ENCODE measurements around the gene TAS2R14. TPM values are rescaled to one million over a fixed set of nuclear protein-coding genes. Genes with fewer than 3 reads are reported as not detected.

Gene TAS2R14, protein sequence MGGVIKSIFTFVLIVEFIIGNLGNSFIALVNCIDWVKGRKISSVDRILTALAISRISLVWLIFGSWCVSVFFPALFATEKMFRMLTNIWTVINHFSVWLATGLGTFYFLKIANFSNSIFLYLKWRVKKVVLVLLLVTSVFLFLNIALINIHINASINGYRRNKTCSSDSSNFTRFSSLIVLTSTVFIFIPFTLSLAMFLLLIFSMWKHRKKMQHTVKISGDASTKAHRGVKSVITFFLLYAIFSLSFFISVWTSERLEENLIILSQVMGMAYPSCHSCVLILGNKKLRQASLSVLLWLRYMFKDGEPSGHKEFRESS
- total RNA-seq, result 0.90 and 1.0 TPM in 2 replicates

DNA sequence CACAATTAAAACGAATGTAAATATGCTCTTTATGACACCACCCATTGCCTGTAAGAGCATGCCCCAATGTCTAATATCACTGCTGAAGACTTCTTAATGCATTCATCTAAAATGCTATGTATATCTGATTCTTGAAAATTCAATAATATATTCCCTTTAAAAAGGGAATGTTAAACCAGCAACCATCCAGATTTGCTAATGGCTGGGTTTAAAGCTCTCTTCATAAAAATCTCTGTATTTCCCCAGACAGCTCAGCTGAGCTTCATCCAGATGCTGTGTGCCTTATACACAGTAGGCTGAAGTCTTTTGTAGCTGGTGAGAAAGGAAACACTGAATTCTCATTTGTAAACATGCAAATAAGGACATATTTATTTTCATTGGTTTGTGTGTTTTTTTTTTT is at the start of gene TAS2R14:
Gene TAS2R14, minus strand, starts transcription at position 101 of the 400 bp plus-strand sequence. Its CDS starts 56 bp downstream, at position 45.
- no peak for DNase-seq (ENCODE audit: low read depth in 2 of 2)

DNA sequence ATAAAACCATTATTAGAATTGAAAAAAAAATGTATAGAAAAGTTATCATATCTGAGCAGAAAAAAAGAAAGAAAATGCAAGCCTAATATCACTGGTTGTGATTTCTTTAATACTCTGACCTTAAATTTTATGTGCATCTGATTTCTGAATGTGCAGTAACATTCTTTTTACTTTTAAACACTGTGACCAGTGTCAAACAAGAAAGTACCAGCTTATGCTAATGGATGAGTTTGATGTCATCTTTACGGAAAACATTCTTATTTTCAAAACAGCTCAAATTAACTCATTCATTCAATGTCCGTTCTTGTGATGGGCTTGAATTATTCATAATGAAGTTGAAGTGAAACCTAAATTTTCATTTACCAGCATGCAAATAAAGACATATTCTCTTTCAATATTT is 47.7 kb upstream of the TAS2R14 start, which contains the start of gene TAS2R50:
Gene TAS2R50, minus strand, starts transcription at position 101 of the 400 bp plus-strand sequence. Its CDS starts 52 bp downstream, at position 49.
- DNase-seq (ENCODE audit: low read depth in 2 of 2), result no peak

DNA sequence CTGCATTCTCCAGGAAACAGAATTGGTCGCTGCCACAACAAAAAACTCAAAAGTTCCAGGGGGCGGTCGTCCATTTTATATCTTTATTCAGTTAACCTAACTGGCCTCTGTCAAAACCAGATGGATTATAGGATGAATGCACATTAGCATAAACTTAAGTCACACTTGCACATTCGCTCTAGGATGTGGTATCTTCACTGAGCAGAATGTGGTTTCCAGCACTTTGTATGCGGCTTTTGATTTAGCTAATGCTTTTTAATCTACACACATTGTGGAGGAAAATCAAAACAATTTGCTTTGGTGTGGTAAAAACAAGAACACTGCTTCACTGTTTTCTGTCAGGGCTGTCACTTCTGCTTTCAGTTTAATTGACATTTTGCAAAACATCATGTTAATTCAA is 43.2 kb upstream of the TAS2R14 start:
- DNase-seq (ENCODE audit: low read depth in 2 of 2), result no peak

DNA sequence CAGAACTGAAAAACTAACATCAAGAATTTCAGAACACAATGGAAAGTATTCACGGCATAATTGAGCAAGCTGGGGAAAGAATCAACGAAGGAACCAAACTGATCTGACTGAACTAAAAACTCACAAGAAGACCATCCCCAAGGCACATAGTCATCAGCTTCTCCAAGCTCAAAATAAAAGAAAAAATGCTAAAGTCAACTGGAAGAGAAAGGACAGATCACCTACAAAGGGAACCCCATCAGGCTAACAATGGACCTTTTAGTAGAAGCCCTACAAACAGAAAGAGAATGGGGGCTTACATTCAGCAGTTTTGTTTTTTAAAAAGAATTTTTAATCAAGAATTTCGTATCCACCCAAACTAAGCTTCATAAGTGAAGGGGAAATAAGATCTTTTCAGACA is 35.9 kb upstream of the TAS2R14 start:
- no peak for DNase-seq (ENCODE audit: low read depth in 2 of 2)

DNA sequence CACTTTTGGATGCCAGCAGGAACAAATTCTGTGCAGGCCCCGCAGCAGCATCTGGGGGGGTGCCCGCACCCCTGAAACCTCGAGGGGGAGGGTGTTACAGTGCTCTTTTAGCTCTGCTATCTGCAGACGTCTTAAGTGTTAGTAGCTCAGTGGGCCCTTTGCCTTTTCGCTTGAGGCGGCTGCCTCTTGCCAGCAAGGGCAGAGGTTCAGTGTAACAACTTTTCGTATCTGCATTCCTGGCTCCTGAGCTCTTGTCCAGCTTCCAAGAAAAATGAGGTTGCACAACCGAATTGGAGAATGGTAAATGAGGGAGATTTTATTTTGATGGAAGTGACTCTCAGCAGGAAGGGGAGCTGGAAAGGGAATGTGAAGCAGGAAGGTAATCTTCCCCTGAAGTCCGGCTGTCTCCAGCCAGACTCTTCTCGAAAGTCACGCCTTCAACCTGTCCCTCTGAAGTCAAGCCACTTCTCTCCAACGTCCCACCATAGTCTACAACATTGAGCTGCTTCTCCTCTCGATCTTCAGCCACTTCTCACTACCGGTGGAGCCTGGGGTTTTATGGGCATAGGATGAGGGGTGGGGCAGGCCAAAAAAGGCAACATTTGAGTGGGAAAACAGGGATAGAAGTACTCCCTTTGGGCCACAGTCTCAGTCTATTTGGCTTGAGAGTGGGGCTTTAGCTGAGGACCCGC is 29.8 kb upstream of the TAS2R14 start:
- DNase-seq (ENCODE audit: low read depth in 2 of 2), result peak; percentile 10 to 50

DNA sequence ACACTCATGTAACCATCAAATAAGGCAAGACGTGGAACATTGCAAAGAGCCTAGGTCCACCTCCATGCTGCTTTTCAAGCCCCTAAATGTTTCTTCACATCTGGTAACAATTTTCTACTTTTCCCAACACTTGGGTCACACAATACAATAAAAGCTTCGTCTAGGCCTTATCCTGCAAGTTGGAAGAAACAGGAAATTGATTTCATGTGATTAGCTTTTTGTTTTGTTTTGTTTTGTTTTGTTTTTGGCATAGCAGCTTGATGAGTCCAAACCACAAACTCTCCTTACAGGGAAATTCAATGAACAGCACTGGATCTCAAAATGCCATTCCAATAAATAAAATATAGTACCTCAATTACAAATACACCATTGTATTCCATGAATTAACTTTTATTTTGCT is 28.3 kb upstream of the TAS2R14 start:
- DNase-seq (ENCODE audit: low read depth in 2 of 2), result peak in 1 of 2 donors; percentile 63

DNA sequence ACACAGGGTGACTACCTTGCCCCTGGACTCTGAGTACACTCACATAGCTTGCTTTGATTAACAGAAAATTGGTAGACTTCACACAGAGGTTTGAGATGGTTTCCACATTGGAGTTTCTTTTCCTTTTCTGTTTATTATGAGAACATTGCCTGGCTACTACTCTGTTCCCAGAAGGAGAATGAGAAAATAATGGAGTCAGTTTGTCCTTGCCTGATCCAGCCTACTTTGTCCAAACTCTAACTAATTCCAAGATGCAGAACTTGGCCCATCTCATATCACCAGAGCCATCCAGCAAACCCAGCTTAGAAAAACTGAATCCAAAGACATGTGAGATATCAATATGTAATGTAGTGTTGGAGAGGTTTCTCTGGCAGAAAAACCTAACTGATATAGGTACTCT is 27.3 kb upstream of the TAS2R14 start:
- no peak for DNase-seq (ENCODE audit: low read depth in 2 of 2)

DNA sequence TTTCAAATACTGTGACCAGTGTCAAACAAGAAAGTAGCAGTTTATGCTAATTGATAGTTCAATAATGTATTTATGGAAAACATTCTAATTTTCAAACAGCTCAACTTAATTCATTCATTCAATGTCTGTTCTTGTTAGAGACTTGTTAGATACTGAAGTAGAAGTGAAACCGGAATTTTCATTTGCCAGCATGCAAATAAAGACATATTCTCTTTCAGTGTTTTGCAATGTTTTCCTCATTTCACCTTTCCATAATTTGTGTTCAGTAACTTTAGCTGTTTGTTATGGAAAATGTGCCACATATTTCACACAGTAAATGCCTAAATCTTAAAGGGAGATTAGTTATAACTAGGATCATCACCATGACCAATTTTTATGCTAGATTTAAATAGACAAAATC is 26.4 kb upstream of the TAS2R14 start:
- DNase-seq (ENCODE audit: low read depth in 2 of 2), result no peak

DNA sequence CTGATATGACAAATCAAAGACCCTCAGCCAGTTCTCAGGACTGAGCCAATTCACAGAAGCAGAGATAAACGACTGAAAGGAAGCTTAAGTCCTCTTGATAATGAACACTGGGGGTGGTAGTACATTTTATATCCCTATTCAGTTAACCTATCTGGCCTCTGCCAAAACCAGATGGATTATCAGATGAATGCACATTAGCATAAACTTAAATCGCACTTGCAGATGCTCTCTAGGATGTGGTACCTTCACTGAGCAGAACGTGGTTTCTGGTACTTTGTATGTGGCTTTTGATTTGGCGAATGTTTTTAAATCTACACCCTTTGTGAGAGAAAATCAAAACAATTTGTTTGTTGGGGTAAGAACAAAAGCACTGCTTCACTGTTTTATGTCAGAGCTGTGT is 21.1 kb upstream of the TAS2R14 start:
- DNase-seq (ENCODE audit: low read depth in 2 of 2), result no peak

DNA sequence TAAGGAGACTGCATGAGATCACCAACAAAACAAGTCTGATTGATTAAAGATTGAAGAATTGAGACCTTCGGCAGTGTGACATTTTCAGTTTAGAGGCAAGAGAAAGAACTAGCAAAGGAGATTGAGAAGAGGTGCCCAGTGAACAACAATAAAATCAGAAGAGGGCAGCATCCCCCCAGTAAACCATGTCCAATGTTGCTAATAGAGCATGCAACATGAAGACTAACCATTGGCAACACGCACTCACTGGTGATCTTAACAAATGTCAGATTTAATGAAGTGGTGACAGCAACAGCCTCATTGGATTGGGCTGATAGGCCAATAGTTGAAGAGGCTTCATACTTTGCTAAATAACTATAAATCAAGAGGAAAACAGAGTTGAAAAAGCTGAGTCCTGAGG is 20.7 kb upstream of the TAS2R14 start:
- peak; percentile 31 to 48 for DNase-seq (ENCODE audit: low read depth in 2 of 2)

DNA sequence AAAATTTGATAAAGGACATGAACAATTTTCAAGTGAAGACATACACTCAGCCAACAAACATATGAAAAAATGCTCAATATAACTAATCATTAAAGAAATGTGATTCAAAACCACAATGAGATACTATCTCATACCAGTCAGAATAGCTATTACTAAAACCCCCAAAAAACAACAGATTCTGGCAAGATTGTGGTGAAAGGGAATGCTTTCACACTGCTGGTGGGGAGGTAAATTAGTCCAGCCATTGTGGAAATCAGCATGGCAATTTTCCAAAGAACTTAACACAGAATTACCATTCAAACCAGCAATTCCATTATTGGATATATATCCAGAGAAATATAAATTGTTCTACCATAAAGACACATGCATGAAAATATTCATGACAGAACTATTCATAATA is 18.7 kb upstream of the TAS2R14 start:
- no peak for DNase-seq (ENCODE audit: low read depth in 2 of 2)

DNA sequence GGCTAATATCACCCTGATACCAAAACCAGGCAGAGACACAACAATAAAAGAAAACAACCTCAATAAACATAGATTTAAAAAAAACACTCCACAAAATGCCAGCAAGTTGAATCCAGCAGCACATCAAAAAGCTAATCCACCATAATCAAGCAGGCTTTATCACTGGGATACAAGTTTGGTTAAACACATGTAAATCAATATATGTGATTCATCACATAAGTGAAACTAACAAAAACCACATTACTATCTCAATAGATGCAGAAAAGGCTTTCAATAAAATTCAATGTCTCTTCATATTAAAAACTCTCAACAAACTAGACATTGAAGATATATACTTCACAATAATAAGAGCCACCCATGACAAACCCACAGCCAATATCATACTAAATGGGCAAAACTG is 17.0 kb upstream of the TAS2R14 start:
- DNase-seq (ENCODE audit: low read depth in 2 of 2), result no peak

DNA sequence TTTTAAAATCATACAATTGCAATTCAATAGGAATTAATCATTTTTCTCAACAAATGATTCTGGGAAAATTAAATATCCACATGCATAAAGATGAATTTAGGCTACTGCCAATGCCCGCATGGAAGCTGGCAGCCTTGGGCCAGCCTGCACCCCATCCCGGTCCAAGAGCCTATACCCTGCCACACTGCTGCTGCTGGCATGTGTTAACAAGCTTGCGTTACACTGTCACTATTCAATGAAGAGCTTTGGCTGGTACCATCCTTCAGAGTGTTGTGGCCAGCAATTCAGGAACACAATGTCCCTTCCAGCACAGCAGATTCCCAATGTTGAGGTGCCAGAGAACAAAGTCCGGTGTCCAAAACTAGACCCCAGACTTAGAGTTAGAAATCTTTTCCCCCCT is 13.6 kb upstream of the TAS2R14 start:
- no peak for DNase-seq (ENCODE audit: low read depth in 2 of 2)

DNA sequence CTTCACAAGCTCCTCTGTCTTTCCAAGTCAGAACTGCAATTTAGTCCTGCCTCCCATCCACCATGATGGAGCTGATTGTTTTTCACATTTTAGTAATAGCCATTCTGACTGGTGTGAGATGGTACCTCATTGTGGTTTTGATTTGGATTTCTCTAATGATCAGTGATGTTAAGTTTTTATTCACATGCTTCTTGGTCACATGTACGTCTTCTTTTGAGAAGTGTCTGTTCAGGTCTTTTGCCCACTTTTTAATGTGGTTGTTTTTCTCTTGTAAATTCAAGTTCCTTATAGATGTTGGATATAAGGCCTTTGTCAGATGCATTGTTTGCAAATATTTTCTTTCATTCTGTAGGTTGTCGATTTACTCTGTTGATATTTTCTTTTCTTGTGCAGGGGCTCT is 4.1 kb upstream of the TAS2R14 start:
- DNase-seq (ENCODE audit: low read depth in 2 of 2), result no peak

DNA sequence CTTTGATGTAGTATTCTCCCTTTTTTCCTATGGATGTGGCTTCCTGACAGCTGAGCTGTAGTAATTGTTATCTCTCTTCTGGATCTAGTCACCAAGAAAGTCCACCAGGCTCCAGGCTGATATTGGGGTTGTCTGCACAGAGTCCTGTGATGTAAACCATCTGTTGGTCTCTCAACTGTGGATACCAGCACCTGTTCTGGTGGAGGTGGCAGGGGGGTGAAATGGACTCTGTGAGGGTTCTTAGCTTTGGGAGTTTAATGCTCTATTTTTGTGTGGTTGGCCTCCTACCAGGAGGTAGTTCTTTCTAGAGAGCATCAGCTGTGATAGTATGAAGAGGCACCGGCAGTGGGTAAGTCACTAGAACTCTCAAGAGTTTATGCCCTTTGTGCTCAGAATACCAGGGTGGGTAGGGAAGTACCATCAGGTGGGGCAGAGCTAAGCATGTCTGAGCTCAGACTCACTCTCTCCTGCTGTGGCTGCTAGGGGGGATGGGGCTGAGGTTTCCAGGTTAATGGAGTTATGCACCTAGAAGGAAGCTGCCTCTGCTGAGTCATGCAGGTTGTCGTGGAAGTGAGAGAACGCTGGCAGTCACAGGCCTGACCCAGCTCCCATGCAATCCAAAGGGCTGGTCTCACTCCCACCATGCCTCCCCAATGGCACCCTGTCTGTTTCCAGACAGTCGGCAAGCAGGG is 3.0 kb upstream of the TAS2R14 start:
- no peak for DNase-seq (ENCODE audit: low read depth in 2 of 2)

DNA sequence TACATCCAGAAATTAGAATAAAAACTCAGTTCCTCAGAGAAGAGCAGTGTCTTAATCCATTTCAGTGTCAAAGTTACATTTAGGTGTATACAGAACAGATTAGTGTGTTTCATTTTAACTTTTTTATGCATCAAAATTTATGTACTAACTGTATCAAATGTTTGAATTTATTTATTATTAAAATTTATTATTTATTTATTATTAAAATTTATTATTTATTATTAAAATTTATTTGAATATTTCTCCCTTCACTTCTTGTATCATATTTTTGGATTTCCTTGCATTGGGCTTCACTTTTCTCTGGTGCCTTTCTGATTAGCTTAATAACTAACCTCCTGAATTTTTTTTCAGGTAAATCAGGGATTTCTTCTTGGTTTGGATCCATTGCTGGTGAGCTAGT is 2.3 kb upstream of the TAS2R14 start:
- DNase-seq (ENCODE audit: low read depth in 2 of 2), result no peak

DNA sequence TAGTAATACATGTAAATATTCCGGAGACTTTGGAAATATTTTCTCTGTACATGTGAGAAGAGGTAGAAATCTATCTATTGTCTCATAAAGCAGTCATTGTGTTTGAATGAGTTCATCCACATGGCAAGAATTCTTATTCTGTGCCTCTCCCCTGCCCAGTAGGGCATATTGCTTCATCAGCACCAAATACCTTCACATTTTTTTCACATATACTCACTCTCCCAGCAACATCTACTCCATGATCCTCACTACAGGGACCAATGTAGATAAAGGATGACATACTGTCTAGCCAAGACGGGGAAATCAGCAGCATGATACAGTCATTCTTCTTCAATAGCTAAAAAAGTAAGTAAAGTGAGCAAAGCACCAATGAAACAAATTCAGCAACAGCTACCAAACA is 1.3 kb upstream of the TAS2R14 start:
- no peak for DNase-seq (ENCODE audit: low read depth in 2 of 2)

DNA sequence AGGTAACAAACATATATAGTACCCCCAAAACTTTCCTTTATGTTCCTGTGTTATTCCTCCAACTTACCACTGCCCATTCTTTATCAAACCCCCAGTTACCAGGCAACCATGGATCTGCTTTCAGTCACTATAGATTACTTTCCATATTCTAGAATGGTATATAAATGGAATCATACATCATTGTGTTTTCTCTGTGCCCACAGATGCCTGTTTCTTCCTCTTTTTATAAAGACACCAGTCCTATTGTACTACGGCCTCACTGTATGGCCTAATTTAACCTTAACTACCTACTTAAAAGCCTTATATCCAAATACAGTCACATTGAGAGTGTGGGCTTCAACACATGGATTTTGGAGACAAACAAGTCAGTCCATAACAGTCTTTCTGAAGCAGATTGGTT is 2.6 kb downstream of the TAS2R14 start:
- DNase-seq (ENCODE audit: low read depth in 2 of 2), result no peak

DNA sequence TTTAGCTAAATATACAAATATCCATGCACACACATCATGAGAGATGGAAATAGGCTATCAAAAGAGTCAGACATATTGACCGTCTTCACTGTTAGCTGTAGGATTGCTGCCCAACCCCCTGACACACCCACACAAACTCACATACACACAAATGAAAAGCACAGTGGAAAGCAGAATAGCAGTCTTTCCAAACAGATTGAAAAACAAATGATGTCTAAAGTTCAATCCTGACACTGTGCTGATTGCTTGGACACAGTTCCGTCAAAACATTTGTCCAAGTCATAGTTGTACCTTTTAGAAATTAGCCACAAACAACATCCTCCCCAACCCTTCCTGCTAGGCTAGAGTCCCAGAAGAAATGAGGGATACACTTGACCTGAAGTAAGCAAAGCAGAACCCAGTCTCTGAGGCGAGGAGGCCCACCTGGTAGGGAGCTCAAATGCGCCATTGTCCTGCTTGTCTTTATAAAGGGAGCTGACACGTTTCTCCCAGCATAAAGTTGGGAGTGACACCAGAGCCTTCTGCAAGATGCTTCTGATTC is 10.2 kb downstream of the TAS2R14 start, which contains the start of gene PRH2:
Gene PRH2, plus strand, starts transcription at position 491 of the 541 bp plus-strand sequence. Its CDS starts 38 bp downstream, at position 529.
- no peak for DNase-seq (ENCODE audit: low read depth in 2 of 2)

DNA sequence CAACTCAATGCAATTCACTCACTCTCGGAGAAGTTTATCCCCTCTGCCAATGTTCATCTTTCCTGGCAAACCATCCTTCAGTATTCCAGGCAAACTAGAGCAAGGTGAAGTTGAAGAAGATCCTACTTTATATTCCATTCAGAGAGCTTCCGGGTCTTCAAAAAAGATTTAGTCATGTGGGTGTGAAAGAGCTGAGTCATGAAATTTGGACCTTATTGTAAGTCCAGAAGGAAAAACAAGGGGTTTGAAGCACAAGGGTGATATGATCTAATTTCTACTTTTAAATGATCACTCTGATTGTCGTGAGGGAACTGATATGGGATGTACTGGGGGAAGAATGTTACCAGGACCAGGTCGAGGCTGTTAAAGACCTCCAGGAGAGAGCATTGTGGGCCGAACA is 12.8 kb downstream of the TAS2R14 start:
- DNase-seq (ENCODE audit: low read depth in 2 of 2), result no peak

DNA sequence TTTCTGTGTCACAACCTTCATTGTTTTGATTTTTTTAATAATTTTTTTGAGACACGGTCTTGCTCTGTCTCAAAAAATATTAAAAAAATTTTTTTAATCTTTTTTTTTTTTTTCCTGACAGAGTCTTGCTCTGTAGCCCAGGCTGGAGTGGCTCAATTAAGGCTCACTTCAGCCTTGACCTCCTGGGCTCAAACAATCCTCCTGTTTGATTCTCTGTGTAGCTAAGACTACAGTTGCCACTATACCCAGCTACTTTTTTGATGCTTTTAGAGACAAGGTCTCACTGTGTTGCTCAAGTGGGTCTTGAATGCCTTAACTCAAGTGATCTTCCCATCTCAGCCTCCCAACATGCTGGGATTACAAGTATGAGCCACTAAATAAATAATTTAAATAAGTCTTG is 19.3 kb downstream of the TAS2R14 start:
- no peak for DNase-seq (ENCODE audit: low read depth in 2 of 2)

DNA sequence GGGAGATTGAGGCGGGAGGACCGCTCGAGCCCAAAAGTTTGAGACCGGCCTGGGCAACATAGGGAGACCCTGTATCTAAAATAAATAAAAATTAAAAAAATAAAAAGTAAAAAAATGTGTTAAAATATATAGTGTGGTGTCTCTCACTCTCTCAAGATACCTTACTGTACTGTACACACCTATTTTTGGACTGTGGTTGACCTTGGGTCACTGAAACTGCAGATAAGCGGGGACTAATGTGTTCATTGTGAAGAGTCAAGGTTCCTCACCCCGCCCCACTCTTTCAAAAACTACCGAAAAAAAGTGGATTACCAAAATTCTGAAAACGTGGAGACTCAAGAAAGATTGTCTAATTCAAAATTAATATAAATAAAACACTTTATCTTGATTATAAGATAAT is 28.7 kb downstream of the TAS2R14 start:
- DNase-seq (ENCODE audit: low read depth in 2 of 2), result no peak
